ENCODE data around the gene SKI. TPM values are rescaled to one million over a fixed set of nuclear protein-coding genes. Genes with fewer than 3 reads are reported as not detected.

SKI gene
- total and polyA plus RNA-seq, 9 of the 15 experiments (the other 6 are each of a cell fraction or from before 2014, with no cell fraction given): 0.10 to 60.5 (median 4.6) TPM

DNA sequence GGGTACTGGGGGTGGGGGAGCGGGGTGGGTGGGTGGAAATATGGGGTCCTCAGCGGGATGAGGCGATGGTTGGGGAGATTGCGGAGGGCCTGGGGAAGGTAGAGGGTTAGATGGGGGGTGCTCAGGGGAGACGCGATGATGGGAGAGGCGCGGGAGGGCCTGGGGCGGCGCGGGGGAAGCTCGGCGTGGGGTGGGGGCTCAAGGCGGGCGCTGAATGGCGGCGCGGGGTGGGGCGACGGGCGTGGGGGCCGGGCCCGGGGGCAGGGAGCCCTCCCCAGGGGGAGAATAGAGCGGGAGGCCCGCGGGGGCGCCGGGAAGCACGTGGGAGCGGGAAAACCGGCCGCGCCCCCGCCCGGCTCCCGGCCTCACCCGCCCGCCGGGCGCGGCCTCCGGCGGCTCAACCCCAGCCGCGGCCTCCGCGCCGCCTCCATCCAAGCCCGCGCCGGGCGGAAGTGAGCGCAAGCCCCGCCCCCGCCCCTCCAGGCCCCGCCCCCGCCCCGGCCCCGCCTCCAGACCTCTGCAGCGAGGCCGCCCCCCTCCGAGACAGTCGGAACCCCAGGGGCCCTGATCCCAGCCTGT is 33.7 kb upstream of the SKI start, which contains the start of gene FAAP20 (continued):
- TF ChIP-seq TAF1 (IDR thresholded peaks at IDR 0.05; ENCODE audit: control insufficient read depth, extremely low read depth, insufficient read depth, low read length, severe bottlenecking) (peak; percentile 48), NFYB (IDR thresholded peaks at IDR 0.05; ENCODE audit: extremely low read depth, insufficient read length) (no peak), ZNF766 (CRISPR knock-in tag; conservative IDR thresholded peaks at IDR 0.05) (no peak), ZNF217 (CRISPR knock-in tag; IDR thresholded peaks at IDR 0.05) (no peak), SMAD1 (IDR thresholded peaks at IDR 0.05; ENCODE audit: low read depth, low read length, partially characterized antibody) (peak; percentile 45), SPI1 (IDR thresholded peaks at IDR 0.05; ENCODE audit: borderline replicate concordance, low read depth, low read length) (peak; percentile 53; the same call in 1 of the 2 replicates), NUFIP1 (IDR thresholded peaks at IDR 0.05; ENCODE audit: partially characterized antibody) (no peak), MCM7 (IDR thresholded peaks at IDR 0.05) (no peak), IFI16 (CRISPR knock-in tag; IDR thresholded peaks at IDR 0.05) (no peak), PML (IDR thresholded peaks at IDR 0.05; ENCODE audit: low read length) (no peak), ETV6 (IDR thresholded peaks at IDR 0.05; ENCODE audit: borderline replicate concordance in 1 of 2, low read depth in 2 of 2, low read length in 1 of 2) (no peak), ETV6 (CRISPR knock-in tag; IDR thresholded peaks at IDR 0.05; ENCODE audit: borderline replicate concordance) (no peak)
- TF ChIP-seq, protein P1, sequence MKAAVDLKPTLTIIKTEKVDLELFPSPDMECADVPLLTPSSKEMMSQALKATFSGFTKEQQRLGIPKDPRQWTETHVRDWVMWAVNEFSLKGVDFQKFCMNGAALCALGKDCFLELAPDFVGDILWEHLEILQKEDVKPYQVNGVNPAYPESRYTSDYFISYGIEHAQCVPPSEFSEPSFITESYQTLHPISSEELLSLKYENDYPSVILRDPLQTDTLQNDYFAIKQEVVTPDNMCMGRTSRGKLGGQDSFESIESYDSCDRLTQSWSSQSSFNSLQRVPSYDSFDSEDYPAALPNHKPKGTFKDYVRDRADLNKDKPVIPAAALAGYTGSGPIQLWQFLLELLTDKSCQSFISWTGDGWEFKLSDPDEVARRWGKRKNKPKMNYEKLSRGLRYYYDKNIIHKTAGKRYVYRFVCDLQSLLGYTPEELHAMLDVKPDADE (conservative IDR thresholded peaks at IDR 0.05; ENCODE audit: control insufficient read depth, low read depth, low read length): peak; percentile 27; the same call in 1 of the 2 replicates
- TF ChIP-seq, protein P2, sequence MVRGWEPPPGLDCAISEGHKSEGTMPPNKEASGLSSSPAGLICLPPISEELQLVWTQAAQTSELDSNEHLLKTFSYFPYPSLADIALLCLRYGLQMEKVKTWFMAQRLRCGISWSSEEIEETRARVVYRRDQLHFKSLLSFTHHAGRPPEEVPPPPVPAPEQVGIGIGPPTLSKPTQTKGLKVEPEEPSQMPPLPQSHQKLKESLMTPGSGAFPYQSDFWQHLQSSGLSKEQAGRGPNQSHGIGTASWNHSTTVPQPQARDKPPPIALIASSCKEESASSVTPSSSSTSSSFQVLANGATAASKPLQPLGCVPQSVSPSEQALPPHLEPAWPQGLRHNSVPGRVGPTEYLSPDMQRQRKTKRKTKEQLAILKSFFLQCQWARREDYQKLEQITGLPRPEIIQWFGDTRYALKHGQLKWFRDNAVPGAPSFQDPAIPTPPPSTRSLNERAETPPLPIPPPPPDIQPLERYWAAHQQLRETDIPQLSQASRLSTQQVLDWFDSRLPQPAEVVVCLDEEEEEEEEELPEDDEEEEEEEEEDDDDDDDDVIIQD (CRISPR knock-in tag; IDR thresholded peaks at IDR 0.05): no peak
- TF ChIP-seq, protein P3, sequence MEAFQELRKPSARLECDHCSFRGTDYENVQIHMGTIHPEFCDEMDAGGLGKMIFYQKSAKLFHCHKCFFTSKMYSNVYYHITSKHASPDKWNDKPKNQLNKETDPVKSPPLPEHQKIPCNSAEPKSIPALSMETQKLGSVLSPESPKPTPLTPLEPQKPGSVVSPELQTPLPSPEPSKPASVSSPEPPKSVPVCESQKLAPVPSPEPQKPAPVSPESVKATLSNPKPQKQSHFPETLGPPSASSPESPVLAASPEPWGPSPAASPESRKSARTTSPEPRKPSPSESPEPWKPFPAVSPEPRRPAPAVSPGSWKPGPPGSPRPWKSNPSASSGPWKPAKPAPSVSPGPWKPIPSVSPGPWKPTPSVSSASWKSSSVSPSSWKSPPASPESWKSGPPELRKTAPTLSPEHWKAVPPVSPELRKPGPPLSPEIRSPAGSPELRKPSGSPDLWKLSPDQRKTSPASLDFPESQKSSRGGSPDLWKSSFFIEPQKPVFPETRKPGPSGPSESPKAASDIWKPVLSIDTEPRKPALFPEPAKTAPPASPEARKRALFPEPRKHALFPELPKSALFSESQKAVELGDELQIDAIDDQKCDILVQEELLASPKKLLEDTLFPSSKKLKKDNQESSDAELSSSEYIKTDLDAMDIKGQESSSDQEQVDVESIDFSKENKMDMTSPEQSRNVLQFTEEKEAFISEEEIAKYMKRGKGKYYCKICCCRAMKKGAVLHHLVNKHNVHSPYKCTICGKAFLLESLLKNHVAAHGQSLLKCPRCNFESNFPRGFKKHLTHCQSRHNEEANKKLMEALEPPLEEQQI (IDR thresholded peaks at IDR 0.05): no peak
- TF ChIP-seq, protein P4, sequence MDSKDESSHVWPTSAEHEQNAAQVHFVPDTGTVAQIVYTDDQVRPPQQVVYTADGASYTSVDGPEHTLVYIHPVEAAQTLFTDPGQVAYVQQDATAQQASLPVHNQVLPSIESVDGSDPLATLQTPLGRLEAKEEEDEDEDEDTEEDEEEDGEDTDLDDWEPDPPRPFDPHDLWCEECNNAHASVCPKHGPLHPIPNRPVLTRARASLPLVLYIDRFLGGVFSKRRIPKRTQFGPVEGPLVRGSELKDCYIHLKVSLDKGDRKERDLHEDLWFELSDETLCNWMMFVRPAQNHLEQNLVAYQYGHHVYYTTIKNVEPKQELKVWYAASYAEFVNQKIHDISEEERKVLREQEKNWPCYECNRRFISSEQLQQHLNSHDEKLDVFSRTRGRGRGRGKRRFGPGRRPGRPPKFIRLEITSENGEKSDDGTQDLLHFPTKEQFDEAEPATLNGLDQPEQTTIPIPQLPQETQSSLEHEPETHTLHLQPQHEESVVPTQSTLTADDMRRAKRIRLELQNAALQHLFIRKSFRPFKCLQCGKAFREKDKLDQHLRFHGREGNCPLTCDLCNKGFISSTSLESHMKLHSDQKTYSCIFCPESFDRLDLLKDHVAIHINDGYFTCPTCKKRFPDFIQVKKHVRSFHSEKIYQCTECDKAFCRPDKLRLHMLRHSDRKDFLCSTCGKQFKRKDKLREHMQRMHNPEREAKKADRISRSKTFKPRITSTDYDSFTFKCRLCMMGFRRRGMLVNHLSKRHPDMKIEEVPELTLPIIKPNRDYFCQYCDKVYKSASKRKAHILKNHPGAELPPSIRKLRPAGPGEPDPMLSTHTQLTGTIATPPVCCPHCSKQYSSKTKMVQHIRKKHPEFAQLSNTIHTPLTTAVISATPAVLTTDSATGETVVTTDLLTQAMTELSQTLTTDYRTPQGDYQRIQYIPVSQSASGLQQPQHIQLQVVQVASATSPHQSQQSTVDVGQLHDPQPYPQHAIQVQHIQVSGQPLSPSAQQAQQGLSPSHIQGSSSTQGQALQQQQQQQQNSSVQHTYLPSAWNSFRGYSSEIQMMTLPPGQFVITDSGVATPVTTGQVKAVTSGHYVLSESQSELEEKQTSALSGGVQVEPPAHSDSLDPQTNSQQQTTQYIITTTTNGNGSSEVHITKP (IDR thresholded peaks at IDR 0.05; ENCODE audit: partially characterized antibody): no peak
- TF ChIP-seq, protein P5, sequence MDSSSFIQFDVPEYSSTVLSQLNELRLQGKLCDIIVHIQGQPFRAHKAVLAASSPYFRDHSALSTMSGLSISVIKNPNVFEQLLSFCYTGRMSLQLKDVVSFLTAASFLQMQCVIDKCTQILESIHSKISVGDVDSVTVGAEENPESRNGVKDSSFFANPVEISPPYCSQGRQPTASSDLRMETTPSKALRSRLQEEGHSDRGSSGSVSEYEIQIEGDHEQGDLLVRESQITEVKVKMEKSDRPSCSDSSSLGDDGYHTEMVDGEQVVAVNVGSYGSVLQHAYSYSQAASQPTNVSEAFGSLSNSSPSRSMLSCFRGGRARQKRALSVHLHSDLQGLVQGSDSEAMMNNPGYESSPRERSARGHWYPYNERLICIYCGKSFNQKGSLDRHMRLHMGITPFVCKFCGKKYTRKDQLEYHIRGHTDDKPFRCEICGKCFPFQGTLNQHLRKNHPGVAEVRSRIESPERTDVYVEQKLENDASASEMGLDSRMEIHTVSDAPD (CRISPR knock-in tag; IDR thresholded peaks at IDR 0.05): no peak

Measured in K562 (cell line).